Erythroblast (primary cell): ENCODE results near the gene FRYL.
"Not testable (repeated sequence)": the region's sequence is repeated elsewhere in the genome, so short reads cannot be mapped to it uniquely, and the experiment has no call there.

Experiments used
- DNase-seq, 2 experiments: peaks; one replicate each; lab custom pipeline; 2025; lab: John Stamatoyannopoulos, UW
- GATA1 ChIP-seq: IDR thresholded peaks from 2 replicates; pipeline ENCODE4 v1.6.1; 2011; ENCODE audit warnings: low read depth, mild to moderate bottlenecking, control low read depth, low read length, moderate library complexity
- POLR2A ChIP-seq: IDR thresholded peaks from 2 replicates; pipeline ENCODE4 v1.6.1; 2011; ENCODE audit warnings: mild to moderate bottlenecking, low read length

FRYL gene

DNA sequence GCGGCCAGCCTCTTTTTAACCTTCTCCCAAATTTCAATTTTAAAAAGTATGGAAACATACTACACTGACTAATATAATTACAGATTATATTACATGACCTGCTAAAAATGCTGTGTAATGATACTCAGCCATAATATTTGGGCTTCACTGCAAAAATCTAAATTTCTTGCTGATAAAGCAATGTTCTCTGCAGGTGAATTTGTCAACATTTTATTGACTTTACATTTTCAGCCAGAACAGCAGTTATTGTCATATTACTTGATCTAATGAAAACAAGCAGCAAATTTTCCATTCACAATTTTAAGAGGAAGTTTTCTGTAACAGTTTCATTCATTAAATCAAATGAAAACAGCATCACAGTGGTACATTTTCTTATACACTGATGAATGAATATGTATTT lies 91.1 kb downstream of the FRYL start:
- DNase-seq: no peak
- TF ChIP-seq POLR2A (no peak), GATA1 (no peak)

DNA sequence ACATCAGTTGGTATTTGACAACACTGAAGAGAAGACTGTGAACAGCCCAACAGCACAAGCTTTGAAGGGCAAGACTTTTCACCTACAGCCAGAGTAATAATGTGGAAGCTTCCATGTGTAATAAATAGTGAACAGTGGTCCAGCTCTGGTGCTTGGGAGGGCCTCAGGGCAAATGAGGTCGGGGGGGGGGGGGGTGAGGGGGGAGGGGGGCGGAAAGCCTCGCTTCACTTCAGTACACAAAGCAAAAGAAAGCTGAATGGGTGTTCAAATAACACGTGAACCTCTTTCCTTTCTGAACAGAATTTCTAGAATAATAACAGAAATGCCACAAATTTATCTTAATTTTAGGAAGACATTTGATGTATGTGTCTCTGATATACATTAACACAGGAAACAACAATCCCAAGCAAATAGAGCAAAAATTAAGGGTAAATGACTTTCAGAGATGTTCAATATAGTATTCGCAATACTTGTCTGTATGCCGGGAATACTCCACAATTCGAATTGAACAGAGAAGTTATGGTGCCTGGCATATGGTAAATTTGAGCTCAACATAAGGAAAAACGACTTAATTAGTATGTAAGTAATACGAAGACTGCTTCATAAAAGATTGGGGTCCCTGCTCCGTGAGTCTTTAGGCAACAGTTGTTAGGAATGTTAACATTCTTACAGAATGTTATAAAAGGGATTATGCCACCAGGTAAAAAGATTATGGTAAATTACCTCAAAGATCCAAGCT lies 92.6 kb downstream of the FRYL start:
- no peak for DNase-seq
- TF ChIP-seq GATA1 (no peak), POLR2A (no peak)

DNA sequence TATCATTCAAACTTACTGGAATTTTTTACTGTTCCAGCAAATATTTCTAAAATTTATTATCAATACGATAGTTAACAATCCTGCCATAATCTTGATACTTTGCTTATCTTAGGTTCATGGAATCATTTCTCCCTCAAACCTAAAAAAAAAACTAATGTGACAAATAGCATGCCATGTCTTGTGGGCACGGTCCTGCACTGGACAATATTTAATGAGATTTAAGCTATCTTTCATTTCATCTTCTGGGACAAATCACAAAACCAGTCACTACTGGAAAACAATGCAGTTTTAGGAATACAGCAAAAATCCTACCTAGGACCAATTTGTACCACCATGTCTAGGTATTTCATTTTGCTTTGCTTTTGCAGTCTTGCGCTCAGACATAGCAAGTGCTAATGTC lies 93.7 kb downstream of the FRYL start:
- DNase-seq: no peak
- TF ChIP-seq POLR2A (no peak), GATA1 (no peak)

DNA sequence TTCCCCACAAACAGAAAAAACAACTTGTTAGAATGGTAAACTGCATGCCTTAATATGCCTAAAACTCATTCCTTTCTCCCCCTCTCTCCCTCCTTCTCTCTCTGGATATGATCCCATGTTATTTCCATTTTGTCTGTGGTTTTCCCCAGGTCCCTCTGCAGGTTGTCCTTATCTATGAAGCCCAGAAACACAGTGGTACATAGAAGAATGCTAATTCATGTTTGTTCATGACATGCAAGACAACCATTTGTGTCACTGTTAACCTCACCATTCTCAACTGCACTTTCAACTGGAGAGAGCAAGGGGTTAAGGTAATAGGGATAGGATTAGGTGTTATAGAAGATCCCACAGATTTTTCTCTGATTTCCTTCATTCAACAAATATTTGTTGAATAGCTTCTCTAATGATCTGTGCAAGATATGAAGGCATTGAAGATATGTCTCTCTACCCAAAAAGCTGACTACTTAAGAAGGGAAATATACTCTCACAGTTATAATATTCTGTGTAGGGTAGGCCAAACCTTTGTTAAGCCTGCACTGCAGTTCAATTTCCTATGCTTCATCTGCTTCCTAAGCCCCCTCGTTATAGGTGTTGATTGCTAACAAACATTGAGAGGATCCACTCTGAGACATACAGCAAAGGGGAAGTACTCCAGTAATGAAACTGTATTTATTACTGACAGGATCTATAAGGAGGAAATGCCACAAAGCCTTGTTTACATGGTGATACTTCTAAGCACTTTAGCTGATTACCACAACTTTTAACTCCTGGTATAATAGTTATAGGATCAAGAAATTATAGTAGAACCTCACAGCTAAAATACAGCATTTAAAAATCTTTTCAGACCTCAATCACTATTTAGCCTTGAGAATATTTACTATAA lies 96.1 kb downstream of the FRYL start:
- no peak for TF ChIP-seq POLR2A
- TF ChIP-seq GATA1: peak; percentile 59
- peak; percentile 80 to 88 for DNase-seq

DNA sequence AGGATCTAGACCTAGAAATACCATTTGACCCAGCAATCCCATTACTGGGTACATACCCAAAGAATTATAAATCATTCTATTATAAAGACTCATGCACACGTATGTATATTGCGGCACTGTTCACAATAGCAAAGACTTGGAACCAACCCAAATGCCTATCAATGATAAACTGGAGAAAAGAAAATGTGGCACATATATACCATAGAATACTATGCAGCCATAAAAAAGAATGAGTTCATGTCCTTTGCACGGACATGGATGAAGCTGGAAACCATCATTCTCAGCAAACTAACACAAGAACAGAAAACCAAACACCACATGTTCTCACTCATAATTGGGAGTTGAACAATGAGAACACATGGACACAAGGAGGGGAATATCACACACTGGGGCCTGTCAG lies 97.2 kb downstream of the FRYL start:
- DNase-seq: not testable (repeated sequence)

DNA sequence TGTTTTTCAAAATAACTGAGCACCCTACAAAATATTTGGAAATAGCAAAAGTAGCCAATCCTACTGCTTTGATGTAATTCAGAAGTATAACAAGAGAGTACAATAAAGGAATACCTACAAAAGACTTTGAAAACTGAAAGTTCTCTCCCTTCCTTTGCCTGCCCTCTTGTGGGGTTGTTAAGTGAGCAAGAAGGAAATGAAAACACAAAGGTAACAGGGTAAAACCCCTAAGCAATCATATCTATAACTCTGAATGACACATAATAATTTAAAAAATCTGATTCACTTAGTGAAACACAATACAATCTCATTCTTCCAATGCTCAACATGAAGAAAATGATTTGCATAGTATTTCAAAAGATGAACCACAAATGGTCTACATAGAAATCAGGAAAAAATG lies 98.2 kb downstream of the FRYL start:
- TF ChIP-seq GATA1: no peak
- no peak for TF ChIP-seq POLR2A
- DNase-seq: peak; percentile 75 to 77

DNA sequence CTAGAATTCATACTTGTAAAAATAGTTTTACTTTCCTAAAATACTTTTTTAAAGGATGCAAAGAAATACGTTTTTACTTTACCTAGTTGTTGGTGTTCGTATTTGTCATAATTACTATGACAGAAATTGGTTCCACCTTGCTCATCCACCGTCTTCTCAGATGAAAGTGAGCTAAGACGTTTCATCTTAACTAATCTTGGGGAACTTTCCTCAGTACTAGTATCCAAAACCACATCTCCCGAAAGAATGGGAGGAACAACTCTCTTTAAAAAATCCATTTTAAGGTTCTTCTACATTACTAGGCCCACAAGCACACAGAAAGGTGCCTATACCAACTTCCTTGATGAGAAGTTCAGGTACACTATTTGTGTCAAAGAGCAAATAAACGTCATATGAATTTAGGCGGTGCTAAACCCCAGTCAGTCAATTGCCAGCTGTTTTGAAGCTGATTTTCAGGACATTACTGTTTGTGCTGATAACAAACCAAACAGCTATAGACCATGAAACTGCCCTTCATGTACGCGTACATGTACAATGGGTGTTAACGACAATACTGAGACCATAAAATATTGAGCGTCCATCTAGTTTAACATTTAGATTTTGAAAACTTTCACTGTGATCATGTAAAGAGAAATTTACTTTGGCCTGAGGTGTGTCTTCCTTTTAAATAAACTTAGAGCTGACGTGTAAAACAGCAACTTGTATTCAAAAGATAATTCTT lies 99.1 kb downstream of the FRYL start:
- peak; percentile 90 to 96 for DNase-seq
- TF ChIP-seq GATA1 (no peak), POLR2A (peak; percentile 84)

DNA sequence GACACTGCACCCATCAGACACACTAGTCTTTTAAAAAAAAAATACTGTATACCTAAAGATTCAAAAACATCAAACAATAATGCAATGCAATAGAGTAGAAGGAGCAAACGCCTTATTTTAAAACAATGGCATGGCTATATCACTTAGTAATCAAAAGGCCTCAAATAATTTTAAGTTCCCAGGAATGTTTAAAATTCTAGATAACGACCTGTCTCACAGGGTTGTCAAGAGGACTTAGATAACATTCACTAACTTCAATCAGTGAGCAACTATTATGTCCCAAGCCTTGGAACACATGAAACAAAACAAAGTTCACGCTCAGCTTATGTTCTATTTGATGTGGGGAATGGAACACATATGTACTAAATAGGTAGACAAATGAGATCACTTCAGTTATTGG lies 106.5 kb downstream of the FRYL start:
- TF ChIP-seq GATA1: no peak
- TF ChIP-seq POLR2A: no peak

DNA sequence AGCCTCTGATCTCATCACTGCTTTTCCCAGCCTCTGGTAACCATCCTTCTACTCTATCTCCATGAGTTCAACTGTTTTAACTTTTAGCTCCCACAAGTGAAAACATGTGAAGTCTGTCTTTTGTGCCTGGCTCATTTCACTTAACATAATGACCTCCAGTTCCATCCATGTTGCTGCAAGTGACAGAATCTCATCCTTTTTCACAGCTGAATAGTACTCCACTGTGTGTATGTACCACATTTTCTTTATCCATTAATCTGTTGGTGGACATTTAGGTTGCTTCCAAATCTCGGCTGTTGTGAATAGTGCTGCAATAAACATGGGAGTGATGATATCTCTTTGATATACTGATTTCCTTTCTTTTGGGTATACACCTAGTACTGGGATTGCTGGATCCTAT lies 109.5 kb downstream of the FRYL start:
- no peak for DNase-seq
- no peak for TF ChIP-seq POLR2A

More for the DNA sequence above, 106.5 kb downstream of the FRYL start:
- DNase-seq: no peak

DNA sequence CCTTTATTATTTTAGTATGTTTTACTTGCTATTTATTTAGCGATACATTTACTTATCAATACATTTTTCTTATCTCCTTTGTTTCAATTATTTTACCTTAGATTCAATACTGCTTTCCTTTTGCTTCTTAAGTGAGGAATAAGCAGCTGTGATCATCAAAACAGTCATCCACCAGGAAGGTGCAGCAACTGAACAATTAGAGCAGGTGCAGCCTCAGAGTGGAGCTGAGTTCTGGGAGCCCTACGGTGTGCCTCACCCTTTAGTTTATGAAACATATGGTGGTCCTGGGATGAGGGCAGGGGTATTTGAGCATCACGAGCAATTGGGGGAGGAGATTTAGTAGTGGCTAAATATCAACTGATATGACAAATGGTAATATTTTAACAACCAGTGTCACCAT lies 111.0 kb downstream of the FRYL start:
- no peak for DNase-seq
- TF ChIP-seq GATA1: no peak
- TF ChIP-seq POLR2A: no peak

DNA sequence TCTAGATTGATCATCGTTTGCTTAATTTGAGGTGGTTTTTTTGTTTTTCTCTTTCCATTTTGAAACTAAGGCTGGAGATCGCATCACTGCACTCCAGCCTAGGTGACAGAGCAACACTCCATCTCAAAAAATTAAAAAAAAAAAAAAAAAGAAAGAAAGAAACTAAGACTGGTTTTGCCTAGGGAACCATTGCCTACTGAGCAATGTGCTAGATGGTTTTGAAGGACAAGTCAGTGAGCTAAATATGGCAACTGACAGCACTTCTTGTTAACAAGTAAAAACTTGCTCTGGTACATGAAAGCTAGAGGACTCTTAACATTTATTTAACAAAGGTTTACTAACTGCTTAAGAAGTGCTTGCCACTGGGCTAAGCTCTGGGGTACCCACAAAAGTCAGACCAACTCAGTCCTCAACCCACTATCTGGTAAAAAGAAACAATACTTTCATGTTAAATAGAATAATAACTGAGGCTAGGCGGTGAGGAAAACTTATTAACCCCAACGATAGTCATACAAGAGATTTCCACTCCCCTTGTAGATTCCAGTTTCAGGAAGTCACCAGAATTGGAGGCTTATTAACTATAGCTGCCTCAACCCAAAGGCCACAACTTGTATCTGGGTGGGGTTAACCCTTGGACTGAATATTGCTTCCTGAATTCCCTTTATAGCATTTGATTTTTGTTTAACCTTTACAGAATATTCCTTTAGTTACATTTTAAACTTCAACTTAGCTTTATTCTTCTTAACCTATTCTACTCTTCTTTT lies 111.6 kb downstream of the FRYL start:
- no peak for DNase-seq
- TF ChIP-seq GATA1: no peak
- TF ChIP-seq POLR2A: no peak

DNA sequence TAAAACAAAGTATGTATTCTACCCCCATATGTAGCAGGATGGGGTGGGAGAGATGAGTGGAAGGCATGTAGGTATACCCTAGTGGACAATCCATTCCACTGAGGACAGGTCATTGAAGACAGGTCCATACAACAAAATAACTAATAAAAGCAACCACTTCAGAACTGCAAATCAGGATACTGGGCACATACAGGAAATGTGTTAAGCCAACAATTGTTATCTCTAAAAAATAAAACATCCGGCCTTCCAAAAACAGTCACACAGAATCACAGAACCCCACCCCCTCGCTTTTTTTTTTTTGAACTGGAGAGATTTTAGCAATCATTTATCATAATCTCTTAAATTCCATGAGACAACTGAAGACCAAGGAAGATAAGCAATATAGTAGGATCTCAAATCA lies 112.9 kb downstream of the FRYL start:
- TF ChIP-seq GATA1 (no peak), POLR2A (no peak)
- no peak for DNase-seq

DNA sequence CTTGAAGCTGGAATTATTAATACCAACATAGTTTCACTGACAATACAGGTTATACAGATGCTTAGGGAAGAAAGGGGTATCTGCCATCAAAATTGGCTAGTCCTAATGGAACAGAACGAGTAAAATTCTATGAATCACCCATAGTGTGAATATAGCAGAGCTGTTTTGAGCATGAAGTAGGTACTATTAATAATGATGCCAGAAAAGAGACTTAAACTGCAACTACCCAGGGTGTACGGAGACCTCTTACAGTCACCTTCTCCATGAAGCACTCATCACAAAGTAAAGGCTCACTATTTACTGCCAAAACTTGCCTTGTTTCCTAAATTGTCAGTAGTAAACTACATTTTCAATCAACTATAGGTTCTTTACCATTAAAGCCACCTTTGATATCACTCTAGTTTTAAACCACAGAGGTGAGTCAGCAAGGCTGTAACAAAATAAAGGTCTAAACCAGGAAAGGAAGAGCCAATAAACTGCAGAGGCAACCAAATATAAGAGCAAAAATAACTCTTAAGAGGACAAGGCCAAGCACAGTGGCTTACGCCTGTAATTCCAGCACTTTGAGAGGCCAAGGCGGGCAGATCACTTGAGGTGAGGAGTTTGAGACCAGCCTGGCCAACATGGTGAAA lies 114.4 kb downstream of the FRYL start:
- TF ChIP-seq POLR2A: no peak
- TF ChIP-seq GATA1: no peak

More for the DNA sequence above, 114.4 kb downstream of the FRYL start:
- no peak for DNase-seq
